MCF 10A (cell line): Measurements from ENCODE around the gene PABPC1L. TPM values are rescaled to one million over a fixed set of nuclear protein-coding genes. Genes with fewer than 3 reads are reported as not detected.

ENCODE experiments used
- BruUV-seq: library from RNA; stranded (reverse); fragments of 400-500 nt; replicated peaks from 2 replicates; lab custom pipeline; 2021; lab: Mats Ljungman, UMichigan
- CTCF ChIA-PET: fragments of 300-600 bp; sonication (Branson Sonifier 250); formaldehyde crosslinking; extraction: SDS; loops from one replicate; lab custom pipeline; 2021; ENCODE audit warnings: antibody characterized with exemption, inconsistent platforms; lab: Yijun Ruan, JAX
- POLR2A ChIA-PET: fragments of 300-600, 350-650 bp; sonication (Branson Sonifier 250); formaldehyde crosslinking; extraction: SDS; loops from one replicate; lab custom pipeline; 2020; ENCODE audit warnings: antibody characterized with exemption, inconsistent platforms; lab: Yijun Ruan, JAX
- DNase-seq: peaks from one replicate; pipeline ENCODE4 v3.0.0-alpha.2; 2018; ENCODE audit not compliant: unreplicated experiment
- H3K27ac Mint-ChIP-seq: one replicate; pipeline ENCODE4 v1.8.0; 2022; ENCODE audit warnings: mild to moderate bottlenecking, low read depth, mixed read lengths; ENCODE audit not compliant: unreplicated experiment
- H3K27me3 Mint-ChIP-seq: one replicate; pipeline ENCODE4 v1.8.0; 2022; ENCODE audit warnings: mixed read lengths; ENCODE audit not compliant: insufficient read depth, unreplicated experiment
- H3K36me3 Mint-ChIP-seq: one replicate; pipeline ENCODE4 v1.8.0; 2022; ENCODE audit warnings: mild to moderate bottlenecking, moderate library complexity, mixed read lengths; ENCODE audit not compliant: insufficient read depth, unreplicated experiment
- H3K4me1 Mint-ChIP-seq: one replicate; pipeline ENCODE4 v1.8.0; 2022; ENCODE audit warnings: mixed read lengths; ENCODE audit not compliant: insufficient read depth, unreplicated experiment
- H3K4me3 Mint-ChIP-seq: one replicate; pipeline ENCODE4 v1.8.0; 2022; ENCODE audit warnings: mild to moderate bottlenecking, moderate library complexity, mixed read lengths; ENCODE audit not compliant: unreplicated experiment
- H3K9me3 Mint-ChIP-seq: one replicate; pipeline ENCODE4 v1.8.0; 2022; ENCODE audit warnings: mixed read lengths; ENCODE audit not compliant: unreplicated experiment
- intact Hi-C: fragments of 100-400 bp; cut with micrococcal nuclease; formaldehyde crosslinking; loops from 2 replicates; pipeline ENCODE4 v1.14.1; 2022
- total RNA-seq: library from RNA; stranded (reverse); gene quantifications from 2 replicates; pipeline ENCODE4 v1.2.3, GENCODE V29; 2022
- TF ChIP-seq, protein P1 (sequence below): fragments of 200-600 bp; IDR thresholded peaks from one replicate; pipeline ENCODE4 v1.8.0; 2022; ENCODE audit warnings: antibody characterized with exemption, mild to moderate bottlenecking; ENCODE audit not compliant: unreplicated experiment

PABPC1L gene
- total RNA-seq, 1 experiment from 2014 or later: 150 TPM

DNA sequence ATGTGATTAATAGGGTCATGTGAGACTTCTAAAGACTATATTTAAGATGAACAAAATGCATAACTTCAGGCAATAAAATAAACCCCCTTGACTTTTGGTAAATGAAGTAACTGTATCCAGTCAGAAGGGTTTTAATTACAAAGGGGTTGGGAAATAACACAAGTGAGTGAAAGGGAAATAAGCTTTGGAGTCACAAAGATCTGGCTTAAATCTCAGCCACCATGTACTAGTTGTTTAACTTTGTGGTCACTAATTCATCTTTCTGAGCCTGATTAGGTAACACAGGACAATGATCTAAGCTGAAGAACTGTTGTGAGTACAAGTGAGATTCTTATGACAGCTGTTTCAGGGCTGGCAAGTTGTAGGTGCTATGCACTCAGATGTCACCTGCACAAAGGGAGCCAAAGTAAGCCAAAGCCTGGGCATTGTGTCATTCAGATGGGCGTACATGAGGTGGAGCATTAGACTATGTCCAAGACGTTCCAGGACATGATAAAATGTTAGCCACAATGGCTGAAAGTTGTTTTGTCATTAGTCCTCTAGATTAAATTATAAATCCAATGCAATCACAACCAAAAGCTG is 36.5 kb downstream of the PABPC1L start:
- POLR2A ChIA-PET: interaction anchor here (0.5 to 4.1 kb wide), 4 partner anchors 13 to 397 kb away, joined by 3 to 29 read pairs (median 4); partner anchors contain the start of genes ADA, STK4 and TOMM34
- BruUV-seq: no TSS peak
- no peak overlapping the region for H3K27ac Mint-ChIP-seq
- H3K36me3 Mint-ChIP-seq: peaks cover 82% of the 10 kb centered on the region
- TF ChIP-seq, protein P1, sequence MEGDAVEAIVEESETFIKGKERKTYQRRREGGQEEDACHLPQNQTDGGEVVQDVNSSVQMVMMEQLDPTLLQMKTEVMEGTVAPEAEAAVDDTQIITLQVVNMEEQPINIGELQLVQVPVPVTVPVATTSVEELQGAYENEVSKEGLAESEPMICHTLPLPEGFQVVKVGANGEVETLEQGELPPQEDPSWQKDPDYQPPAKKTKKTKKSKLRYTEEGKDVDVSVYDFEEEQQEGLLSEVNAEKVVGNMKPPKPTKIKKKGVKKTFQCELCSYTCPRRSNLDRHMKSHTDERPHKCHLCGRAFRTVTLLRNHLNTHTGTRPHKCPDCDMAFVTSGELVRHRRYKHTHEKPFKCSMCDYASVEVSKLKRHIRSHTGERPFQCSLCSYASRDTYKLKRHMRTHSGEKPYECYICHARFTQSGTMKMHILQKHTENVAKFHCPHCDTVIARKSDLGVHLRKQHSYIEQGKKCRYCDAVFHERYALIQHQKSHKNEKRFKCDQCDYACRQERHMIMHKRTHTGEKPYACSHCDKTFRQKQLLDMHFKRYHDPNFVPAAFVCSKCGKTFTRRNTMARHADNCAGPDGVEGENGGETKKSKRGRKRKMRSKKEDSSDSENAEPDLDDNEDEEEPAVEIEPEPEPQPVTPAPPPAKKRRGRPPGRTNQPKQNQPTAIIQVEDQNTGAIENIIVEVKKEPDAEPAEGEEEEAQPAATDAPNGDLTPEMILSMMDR: no peak
- CTCF ChIA-PET: no interaction called here
- no peaks in the 10 kb centered on the region for H3K4me1 Mint-ChIP-seq
- intact Hi-C loops: no loop called here
- H3K27me3 Mint-ChIP-seq: no peaks in the 10 kb centered on the region
- DNase-seq: no peak
- no peaks in the 10 kb centered on the region for H3K9me3 Mint-ChIP-seq
- no peak overlapping the region for H3K4me3 Mint-ChIP-seq

GRCh38 chr20:44948107-44948506 is 38.2 kb downstream of the PABPC1L start:
- POLR2A ChIA-PET: interaction anchor here (1.0 to 4.1 kb wide), 4 partner anchors 11 to 51 kb away, joined by 3 to 29 read pairs (median 3); partner anchors contain the start of gene TOMM34

DNA sequence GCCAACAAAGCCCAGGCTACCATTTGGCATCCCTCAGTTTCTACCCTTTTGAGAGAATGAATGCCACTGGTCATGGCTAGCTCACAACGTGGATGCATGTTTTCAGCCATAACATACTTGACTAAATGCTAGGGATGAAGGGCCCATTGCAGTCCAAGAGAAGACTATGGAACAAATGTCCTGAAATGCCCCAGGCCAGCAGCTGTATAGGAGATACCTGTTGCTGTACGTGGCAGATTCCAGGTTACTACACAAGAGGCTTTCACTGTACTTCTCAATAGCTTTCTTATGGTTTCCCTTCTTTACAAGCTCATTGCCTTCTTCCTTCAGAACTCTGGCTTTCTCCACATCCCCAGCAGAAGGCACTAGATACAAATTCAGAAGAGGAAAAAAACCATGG is 38.7 kb downstream of the PABPC1L start:
- no peaks in the 10 kb centered on the region for H3K9me3 Mint-ChIP-seq
- intact Hi-C loops: no loop called here
- TF ChIP-seq, protein P1: no peak
- POLR2A ChIA-PET: interaction anchor here (0.8 to 4.1 kb wide), 7 partner anchors 11 to 94 kb away, joined by 3 to 29 read pairs (median 3); partner anchors contain the start of gene TOMM34
- no peak for DNase-seq
- H3K4me1 Mint-ChIP-seq: peaks cover 9% of the 10 kb centered on the region
- H3K27me3 Mint-ChIP-seq: no peaks in the 10 kb centered on the region
- BruUV-seq: no TSS peak
- CTCF ChIA-PET: interaction anchor here (0.7 to 0.8 kb wide), 2 partner anchors 29 to 59 kb away, joined by 3 read pairs; no protein-coding TSS in a partner anchor
- peaks cover 81% of the 10 kb centered on the region for H3K36me3 Mint-ChIP-seq
- H3K27ac Mint-ChIP-seq: no peak overlapping the region
- H3K4me3 Mint-ChIP-seq: no peak overlapping the region

More at GRCh38 chr20:44948107-44948506, 38.2 kb downstream of the PABPC1L start:
- Mint-ChIP-seq H3K4me1 (peaks cover 5% of the 10 kb centered on the region), H3K27me3 (no peaks in the 10 kb centered on the region), H3K9me3 (no peaks in the 10 kb centered on the region), H3K4me3 (no peak overlapping the region), H3K27ac (no peak overlapping the region), H3K36me3 (peaks cover 81% of the 10 kb centered on the region)
- CTCF ChIA-PET: interaction anchor here (0.7 kb wide), 1 partner anchor 148 kb away, joined by 3 read pairs; no protein-coding TSS in a partner anchor
- intact Hi-C loops: no loop called here
- TF ChIP-seq, protein P1: no peak
- no TSS peak for BruUV-seq
- DNase-seq: no peak

GRCh38 chr20:44950368-44950767 is 40.5 kb downstream of the PABPC1L start:
- no peaks in the 10 kb centered on the region for H3K27me3 Mint-ChIP-seq
- peaks cover 81% of the 10 kb centered on the region for H3K36me3 Mint-ChIP-seq
- intact Hi-C loops: no loop called here
- TF ChIP-seq, protein P1: no peak
- no peaks in the 10 kb centered on the region for H3K9me3 Mint-ChIP-seq
- no peak overlapping the region for H3K4me3 Mint-ChIP-seq
- DNase-seq: no peak
- CTCF ChIA-PET: no interaction called here
- POLR2A ChIA-PET: interaction anchor here (2.2 to 4.1 kb wide), 3 partner anchors 8 to 10 kb away, joined by 12 to 29 read pairs (median 16); partner anchors contain the start of gene TOMM34
- no TSS peak for BruUV-seq
- H3K27ac Mint-ChIP-seq: peak overlapping the region; percentile 3
- peaks cover 10% of the 10 kb centered on the region for H3K4me1 Mint-ChIP-seq
